KMS-11 (cell line): ENCODE results near the gene PCOLCE2.

ENCODE experiments used
- H2AFZ ChIP-seq: fragments of 200-600 bp; sonication (generic); 2 replicates; pipeline ENCODE4 v1.6.1; 2016; ENCODE audit warnings: antibody characterized with exemption, mixed run types, low read depth
- H3K27ac ChIP-seq: fragments of 200-600 bp; sonication (generic); 2 replicates; pipeline ENCODE4 v1.6.1; 2016; ENCODE audit warnings: mild to moderate bottlenecking, mixed run types
- H3K27me3 ChIP-seq: fragments of 200-600 bp; sonication (generic); 2 replicates; pipeline ENCODE4 v1.6.1; 2017; ENCODE audit warnings: mild to moderate bottlenecking, low read depth, mixed run types, moderate library complexity; ENCODE audit not compliant: insufficient read depth
- H3K36me3 ChIP-seq: fragments of 200-600 bp; sonication (generic); 2 replicates; pipeline ENCODE4 v1.6.1; 2017; ENCODE audit warnings: mild to moderate bottlenecking, mixed run types; ENCODE audit not compliant: insufficient read depth
- H3K4me1 ChIP-seq: fragments of 200-600 bp; sonication (generic); 2 replicates; pipeline ENCODE4 v1.6.1; 2016; ENCODE audit warnings: mild to moderate bottlenecking, low read depth, mixed run types; ENCODE audit not compliant: poor library complexity, severe bottlenecking
- H3K4me2 ChIP-seq: fragments of 200-600 bp; sonication (generic); 2 replicates; pipeline ENCODE4 v1.7.0; 2016; ENCODE audit warnings: mild to moderate bottlenecking, mixed run types
- H3K4me3 ChIP-seq: fragments of 200-600 bp; sonication (generic); IDR thresholded peaks from 2 replicates; pipeline ENCODE4 v1.6.1; 2017; ENCODE audit warnings: low read depth, low read length, mixed read lengths; ENCODE audit not compliant: insufficient read depth
- H3K79me2 ChIP-seq: fragments of 200-600 bp; sonication (generic); 2 replicates; pipeline ENCODE4 v1.6.1; 2016; ENCODE audit warnings: low read depth, mixed run types; ENCODE audit not compliant: insufficient read depth
- H3K9ac ChIP-seq: fragments of 200-600 bp; sonication (generic); 2 replicates; pipeline ENCODE4 v1.6.1; 2016; ENCODE audit warnings: mild to moderate bottlenecking, mixed run types
- H4K20me1 ChIP-seq: fragments of 200-600 bp; sonication (generic); 2 replicates; pipeline ENCODE4 v1.6.1; 2016; ENCODE audit warnings: mild to moderate bottlenecking, mixed run types; ENCODE audit not compliant: insufficient read depth
- TF ChIP-seq, protein P1 (sequence below): fragments of 200-600 bp; sonication (generic); conservative IDR thresholded peaks from 2 replicates; pipeline ENCODE4 v1.6.1; 2017; ENCODE audit warnings: low read depth, mild to moderate bottlenecking, antibody characterized with exemption, low read length, moderate library complexity, mixed read lengths

The PCOLCE2 gene

DNA sequence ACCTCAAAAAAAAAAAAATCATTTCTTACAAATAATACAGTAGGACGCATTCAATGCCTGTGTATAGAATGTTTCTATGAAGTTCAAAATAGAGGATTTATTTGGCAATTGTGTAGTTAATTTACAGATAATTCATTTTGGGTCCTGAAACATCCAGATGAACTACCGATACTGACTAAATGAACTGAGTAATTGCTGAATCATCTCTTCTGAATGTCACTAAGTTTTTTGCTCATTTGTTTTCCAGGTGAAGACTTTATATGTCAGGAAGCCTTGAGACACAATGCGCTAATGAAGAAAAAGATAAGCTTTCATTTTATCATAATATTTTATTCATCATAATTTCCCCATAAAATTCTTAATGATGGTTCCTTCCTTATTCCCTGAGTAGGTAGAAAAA is 39.7 kb downstream of the PCOLCE2 start:
- no peaks in the 10 kb centered on the region for H4K20me1 ChIP-seq
- H3K9ac ChIP-seq = no peak overlapping the region
- no peak overlapping the region for H2AFZ ChIP-seq
- H3K4me1 ChIP-seq = peaks cover 4% of the 10 kb centered on the region
- H3K79me2 ChIP-seq = no peaks in the 10 kb centered on the region
- H3K27ac ChIP-seq = no peak overlapping the region
- H3K36me3 ChIP-seq = no peaks in the 10 kb centered on the region
- no peak overlapping the region for H3K4me3 ChIP-seq
- no peak overlapping the region for H3K4me2 ChIP-seq
- no peaks in the 10 kb centered on the region for H3K27me3 ChIP-seq
- TF ChIP-seq, protein P1, sequence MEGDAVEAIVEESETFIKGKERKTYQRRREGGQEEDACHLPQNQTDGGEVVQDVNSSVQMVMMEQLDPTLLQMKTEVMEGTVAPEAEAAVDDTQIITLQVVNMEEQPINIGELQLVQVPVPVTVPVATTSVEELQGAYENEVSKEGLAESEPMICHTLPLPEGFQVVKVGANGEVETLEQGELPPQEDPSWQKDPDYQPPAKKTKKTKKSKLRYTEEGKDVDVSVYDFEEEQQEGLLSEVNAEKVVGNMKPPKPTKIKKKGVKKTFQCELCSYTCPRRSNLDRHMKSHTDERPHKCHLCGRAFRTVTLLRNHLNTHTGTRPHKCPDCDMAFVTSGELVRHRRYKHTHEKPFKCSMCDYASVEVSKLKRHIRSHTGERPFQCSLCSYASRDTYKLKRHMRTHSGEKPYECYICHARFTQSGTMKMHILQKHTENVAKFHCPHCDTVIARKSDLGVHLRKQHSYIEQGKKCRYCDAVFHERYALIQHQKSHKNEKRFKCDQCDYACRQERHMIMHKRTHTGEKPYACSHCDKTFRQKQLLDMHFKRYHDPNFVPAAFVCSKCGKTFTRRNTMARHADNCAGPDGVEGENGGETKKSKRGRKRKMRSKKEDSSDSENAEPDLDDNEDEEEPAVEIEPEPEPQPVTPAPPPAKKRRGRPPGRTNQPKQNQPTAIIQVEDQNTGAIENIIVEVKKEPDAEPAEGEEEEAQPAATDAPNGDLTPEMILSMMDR = no peak

DNA sequence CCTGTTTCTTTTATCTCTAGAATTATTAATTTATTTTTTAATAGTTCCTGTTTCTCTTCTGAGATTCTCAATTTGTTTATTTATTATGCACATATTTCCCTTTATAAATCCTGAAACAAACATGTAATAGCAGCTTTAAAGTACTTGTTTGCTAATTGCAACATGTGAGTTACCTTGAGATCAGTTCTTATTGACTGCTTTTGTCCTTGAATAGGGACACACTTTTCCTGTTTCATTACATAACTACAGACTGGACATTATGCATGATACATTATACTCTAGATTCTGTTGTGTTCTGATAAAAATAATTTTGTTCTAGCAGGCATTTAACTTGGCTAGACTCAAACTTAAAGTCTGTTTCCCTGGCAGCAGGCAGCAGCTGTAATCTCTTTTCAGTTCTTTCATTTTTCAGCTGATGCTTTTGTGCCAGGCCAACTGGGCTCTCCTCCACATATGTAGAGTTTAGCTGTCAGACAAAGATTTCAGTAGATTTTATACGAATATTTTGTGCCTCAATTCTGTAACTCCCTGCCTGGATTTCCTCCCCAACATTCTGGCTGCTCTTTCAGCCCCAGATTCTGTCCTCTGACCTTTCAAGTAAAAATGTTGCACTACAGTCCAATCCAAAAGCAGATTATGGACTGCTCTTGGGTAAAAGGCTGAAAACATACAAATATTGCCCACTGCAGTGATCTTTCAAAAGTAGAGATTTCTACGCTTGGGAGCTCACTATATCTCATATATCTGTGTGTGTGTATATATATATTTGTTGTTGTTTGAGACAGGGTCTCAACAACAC is 41.9 kb downstream of the PCOLCE2 start:
- Histone ChIP-seq H3K4me3 (no peak overlapping the region), H3K36me3 (no peaks in the 10 kb centered on the region), H3K4me2 (no peak overlapping the region), H3K79me2 (no peaks in the 10 kb centered on the region), H2AFZ (no peak overlapping the region), H3K27ac (no peak overlapping the region), H3K9ac (no peak overlapping the region), H3K27me3 (no peaks in the 10 kb centered on the region), H4K20me1 (no peaks in the 10 kb centered on the region), H3K4me1 (peaks cover 4% of the 10 kb centered on the region)
- TF ChIP-seq, protein P1 = no peak

DNA sequence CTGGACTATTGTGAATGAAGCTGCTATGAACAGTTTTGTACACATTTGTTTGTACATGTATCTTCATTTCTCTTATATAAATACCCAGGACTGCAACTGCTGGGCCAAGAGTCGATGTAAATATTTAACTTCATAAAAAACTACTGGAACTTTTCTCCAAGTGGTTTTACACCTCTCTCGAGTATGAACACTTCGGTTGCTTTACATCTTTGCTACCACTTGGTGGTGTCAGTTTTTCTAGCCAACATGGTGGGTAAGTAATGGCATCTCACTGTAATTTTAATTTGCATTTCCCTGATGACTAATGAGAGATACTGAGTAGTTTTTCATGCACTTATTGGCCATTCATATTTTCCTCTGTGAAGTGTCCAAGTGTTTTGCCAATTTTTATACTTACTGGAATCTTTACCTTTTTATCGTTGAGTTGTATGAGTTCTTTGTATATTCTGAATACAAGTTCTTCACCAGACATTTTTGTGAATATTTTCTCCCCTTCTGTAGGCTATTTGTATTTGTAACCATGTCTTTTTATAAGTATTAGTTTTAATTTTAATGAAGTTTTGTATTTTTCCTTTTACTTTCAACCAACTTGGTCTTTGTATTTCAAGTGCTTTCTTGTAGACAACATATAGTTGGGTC is 44.4 kb downstream of the PCOLCE2 start:
- Histone ChIP-seq H3K27me3 (no peaks in the 10 kb centered on the region), H3K4me3 (no peak overlapping the region), H3K36me3 (no peaks in the 10 kb centered on the region), H3K79me2 (no peaks in the 10 kb centered on the region), H3K4me2 (no peak overlapping the region), H2AFZ (no peak overlapping the region), H3K27ac (no peak overlapping the region), H3K4me1 (no peaks in the 10 kb centered on the region), H4K20me1 (no peaks in the 10 kb centered on the region), H3K9ac (no peak overlapping the region)
- TF ChIP-seq, protein P1 = peak; percentile 73

DNA sequence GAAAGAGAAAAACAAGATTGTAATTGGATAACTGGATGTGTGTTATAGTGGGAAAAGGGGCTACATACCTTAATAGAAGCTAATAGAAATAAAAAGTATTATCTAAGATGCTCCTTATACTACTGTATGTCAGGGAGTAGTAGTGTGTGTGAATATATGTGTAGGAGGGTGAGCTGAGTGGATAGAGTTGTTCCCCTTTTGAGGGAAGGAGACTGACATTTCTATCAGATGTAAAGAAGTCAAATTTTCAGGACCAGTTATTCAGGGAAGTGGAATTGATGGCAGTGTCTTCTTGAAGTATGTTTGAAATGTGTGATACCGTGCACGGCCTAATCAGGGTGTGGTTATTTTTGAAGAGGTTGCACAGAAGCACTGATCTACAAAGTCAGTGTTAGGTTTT is 49.1 kb downstream of the PCOLCE2 start:
- Histone ChIP-seq H4K20me1 (no peaks in the 10 kb centered on the region), H3K4me2 (no peak overlapping the region), H3K27ac (no peak overlapping the region), H3K9ac (no peak overlapping the region), H3K4me1 (no peaks in the 10 kb centered on the region), H3K4me3 (no peak overlapping the region), H3K36me3 (no peaks in the 10 kb centered on the region), H3K79me2 (no peaks in the 10 kb centered on the region), H3K27me3 (no peaks in the 10 kb centered on the region), H2AFZ (no peak overlapping the region)
- TF ChIP-seq, protein P1 = no peak
